ENCODE results near the gene TTC23L. TPM values are rescaled to one million over a fixed set of nuclear protein-coding genes. Genes with fewer than 3 reads are reported as not detected.

Gene TTC23L
- total and polyA plus RNA-seq, 2 experiments from 2014 or later = 2.2 to 2.3 TPM

DNA sequence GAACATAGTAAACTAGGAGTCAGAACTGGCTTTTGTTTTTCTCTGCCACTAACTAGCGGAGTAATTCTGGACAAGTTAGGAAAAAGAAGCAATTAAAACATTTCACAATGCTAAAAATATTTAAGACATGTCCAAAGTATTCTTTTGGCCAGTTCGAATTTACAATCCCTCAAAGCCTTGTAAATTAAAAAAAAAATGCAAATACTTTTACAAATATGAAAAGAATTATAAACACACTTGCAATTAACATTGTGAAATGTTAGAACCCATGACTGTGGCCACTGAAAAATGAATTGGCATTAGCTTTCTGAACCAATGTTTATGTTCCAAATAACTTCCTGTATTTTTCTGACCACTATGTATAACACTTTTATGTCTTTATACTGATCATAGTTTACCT is 74.1 kb downstream of the TTC23L start (continued):
- TF ChIP-seq CREB1 (CRISPR knock-in tag; IDR thresholded peaks at IDR 0.05; ENCODE audit: low read depth) = no peak

DNA sequence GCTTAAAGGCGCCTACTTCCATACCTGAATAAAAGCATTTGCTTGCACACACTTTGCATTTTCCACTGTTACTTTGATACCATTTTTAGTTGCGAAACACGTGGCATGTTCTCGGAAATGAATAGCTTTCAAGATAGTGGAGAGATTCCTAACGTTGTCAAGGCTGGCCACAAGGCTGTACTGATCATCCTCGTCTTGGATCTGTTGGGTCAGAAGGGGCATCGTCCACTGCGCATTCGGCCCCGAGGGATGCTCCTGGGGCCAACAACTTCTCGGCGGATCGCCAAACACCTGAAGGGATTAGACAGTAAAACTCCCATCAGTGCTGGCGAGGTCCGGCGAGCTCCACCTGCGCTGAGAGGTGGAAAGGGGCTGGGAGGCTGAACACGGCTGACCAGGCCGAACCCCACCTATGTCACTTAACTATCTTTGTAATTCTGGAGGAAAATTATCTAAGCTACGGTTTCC is 75.7 kb downstream of the TTC23L start:
- Histone ChIP-seq H3K27me3 (ENCODE audit: insufficient read depth) (no peaks in the 10 kb centered on the region), H3K79me2 (replicated peaks; ENCODE audit: insufficient read depth) (peaks cover 82% of the 10 kb centered on the region), H3K4me2 (peak overlapping the region; percentile 81), H3K4me3 (peak overlapping the region; percentile 93), H2AFZ (peak overlapping the region; percentile 60; the same call in 1 of the 2 replicates), H4K20me1 (replicated peaks; ENCODE audit: insufficient read depth) (peaks cover 22% of the 10 kb centered on the region), H3F3A (replicated peaks; ENCODE audit: low read depth) (0 out of 2 replicates have a peak, but pooled peaks cover 10% of the 10 kb centered on the region), H3K4me1 (ENCODE audit: insufficient read depth) (peaks cover 21% of the 10 kb centered on the region), H3K27ac (ENCODE audit: low read depth) (peak overlapping the region; percentile 91), H3K9me2 (ENCODE audit: insufficient read depth) (no peaks in the 10 kb centered on the region), H3K36me3 (ENCODE audit: insufficient read depth) (peaks cover 42% of the 10 kb centered on the region)
- Mint-ChIP-seq H3K9me3 (no peaks in the 10 kb centered on the region), H3K36me3 (ENCODE audit: low read depth) (peaks cover 56% of the 10 kb centered on the region), H3K27ac (no peak overlapping the region), H3K4me1 (peaks cover 22% of the 10 kb centered on the region), H3K4me3 (no peak overlapping the region), H3K27me3 (ENCODE audit: insufficient read depth, low read depth, poor library complexity) (peaks cover 2% of the 10 kb centered on the region)
- TF ChIP-seq, protein P1, sequence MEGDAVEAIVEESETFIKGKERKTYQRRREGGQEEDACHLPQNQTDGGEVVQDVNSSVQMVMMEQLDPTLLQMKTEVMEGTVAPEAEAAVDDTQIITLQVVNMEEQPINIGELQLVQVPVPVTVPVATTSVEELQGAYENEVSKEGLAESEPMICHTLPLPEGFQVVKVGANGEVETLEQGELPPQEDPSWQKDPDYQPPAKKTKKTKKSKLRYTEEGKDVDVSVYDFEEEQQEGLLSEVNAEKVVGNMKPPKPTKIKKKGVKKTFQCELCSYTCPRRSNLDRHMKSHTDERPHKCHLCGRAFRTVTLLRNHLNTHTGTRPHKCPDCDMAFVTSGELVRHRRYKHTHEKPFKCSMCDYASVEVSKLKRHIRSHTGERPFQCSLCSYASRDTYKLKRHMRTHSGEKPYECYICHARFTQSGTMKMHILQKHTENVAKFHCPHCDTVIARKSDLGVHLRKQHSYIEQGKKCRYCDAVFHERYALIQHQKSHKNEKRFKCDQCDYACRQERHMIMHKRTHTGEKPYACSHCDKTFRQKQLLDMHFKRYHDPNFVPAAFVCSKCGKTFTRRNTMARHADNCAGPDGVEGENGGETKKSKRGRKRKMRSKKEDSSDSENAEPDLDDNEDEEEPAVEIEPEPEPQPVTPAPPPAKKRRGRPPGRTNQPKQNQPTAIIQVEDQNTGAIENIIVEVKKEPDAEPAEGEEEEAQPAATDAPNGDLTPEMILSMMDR (conservative IDR thresholded peaks at IDR 0.05; ENCODE audit: low read depth in 2 of 2) = no peak
- no peak for TF ChIP-seq ETS1 (IDR thresholded peaks at IDR 0.05)
- no peak for TF ChIP-seq CREB1 (CRISPR knock-in tag; IDR thresholded peaks at IDR 0.05; ENCODE audit: low read depth)
- TF ChIP-seq EZH2 (IDR thresholded peaks at IDR 0.05; ENCODE audit: low read depth, unreplicated experiment) = no peak
- no peak for TF ChIP-seq ZNF114 (CRISPR knock-in tag; IDR thresholded peaks at IDR 0.05)
- no peak for TF ChIP-seq ZNF331 (CRISPR knock-in tag; IDR thresholded peaks at IDR 0.05; ENCODE audit: low read depth)
- no peak for TF ChIP-seq STAT1 (IDR thresholded peaks at IDR 0.05; ENCODE audit: unreplicated experiment)
- TF ChIP-seq POLR2AphosphoS5 (IDR thresholded peaks at IDR 0.05; ENCODE audit: low read depth) = no peak
- no peak for TF ChIP-seq REST (IDR thresholded peaks at IDR 0.05; ENCODE audit: unreplicated experiment)
- TF ChIP-seq, protein P2, sequence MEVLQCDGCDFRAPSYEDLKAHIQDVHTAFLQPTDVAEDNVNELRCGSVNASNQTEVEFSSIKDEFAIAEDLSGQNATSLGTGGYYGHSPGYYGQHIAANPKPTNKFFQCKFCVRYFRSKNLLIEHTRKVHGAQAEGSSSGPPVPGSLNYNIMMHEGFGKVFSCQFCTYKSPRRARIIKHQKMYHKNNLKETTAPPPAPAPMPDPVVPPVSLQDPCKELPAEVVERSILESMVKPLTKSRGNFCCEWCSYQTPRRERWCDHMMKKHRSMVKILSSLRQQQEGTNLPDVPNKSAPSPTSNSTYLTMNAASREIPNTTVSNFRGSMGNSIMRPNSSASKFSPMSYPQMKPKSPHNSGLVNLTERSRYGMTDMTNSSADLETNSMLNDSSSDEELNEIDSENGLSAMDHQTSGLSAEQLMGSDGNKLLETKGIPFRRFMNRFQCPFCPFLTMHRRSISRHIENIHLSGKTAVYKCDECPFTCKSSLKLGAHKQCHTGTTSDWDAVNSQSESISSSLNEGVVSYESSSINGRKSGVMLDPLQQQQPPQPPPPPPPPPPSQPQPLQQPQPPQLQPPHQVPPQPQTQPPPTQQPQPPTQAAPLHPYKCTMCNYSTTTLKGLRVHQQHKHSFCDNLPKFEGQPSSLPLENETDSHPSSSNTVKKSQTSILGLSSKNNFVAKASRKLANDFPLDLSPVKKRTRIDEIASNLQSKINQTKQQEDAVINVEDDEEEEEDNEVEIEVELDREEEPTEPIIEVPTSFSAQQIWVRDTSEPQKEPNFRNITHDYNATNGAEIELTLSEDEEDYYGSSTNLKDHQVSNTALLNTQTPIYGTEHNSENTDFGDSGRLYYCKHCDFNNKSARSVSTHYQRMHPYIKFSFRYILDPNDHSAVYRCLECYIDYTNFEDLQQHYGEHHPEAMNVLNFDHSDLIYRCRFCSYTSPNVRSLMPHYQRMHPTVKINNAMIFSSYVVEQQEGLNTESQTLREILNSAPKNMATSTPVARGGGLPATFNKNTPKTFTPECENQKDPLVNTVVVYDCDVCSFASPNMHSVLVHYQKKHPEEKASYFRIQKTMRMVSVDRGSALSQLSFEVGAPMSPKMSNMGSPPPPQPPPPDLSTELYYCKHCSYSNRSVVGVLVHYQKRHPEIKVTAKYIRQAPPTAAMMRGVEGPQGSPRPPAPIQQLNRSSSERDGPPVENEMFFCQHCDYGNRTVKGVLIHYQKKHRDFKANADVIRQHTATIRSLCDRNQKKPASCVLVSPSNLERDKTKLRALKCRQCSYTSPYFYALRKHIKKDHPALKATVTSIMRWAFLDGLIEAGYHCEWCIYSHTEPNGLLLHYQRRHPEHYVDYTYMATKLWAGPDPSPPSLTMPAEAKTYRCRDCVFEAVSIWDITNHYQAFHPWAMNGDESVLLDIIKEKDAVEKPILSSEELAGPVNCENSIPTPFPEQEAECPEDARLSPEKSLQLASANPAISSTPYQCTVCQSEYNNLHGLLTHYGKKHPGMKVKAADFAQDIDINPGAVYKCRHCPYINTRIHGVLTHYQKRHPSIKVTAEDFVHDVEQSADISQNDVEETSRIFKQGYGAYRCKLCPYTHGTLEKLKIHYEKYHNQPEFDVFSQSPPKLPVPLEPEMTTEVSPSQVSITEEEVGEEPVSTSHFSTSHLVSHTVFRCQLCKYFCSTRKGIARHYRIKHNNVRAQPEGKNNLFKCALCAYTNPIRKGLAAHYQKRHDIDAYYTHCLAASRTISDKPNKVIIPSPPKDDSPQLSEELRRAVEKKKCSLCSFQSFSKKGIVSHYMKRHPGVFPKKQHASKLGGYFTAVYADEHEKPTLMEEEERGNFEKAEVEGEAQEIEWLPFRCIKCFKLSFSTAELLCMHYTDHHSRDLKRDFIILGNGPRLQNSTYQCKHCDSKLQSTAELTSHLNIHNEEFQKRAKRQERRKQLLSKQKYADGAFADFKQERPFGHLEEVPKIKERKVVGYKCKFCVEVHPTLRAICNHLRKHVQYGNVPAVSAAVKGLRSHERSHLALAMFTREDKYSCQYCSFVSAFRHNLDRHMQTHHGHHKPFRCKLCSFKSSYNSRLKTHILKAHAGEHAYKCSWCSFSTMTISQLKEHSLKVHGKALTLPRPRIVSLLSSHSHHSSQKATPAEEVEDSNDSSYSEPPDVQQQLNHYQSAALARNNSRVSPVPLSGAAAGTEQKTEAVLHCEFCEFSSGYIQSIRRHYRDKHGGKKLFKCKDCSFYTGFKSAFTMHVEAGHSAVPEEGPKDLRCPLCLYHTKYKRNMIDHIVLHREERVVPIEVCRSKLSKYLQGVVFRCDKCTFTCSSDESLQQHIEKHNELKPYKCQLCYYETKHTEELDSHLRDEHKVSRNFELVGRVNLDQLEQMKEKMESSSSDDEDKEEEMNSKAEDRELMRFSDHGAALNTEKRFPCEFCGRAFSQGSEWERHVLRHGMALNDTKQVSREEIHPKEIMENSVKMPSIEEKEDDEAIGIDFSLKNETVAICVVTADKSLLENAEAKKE (CRISPR knock-in tag; IDR thresholded peaks at IDR 0.05) = no peak
- no peak for TF ChIP-seq EZH2phosphoT487 (IDR thresholded peaks at IDR 0.05; ENCODE audit: unreplicated experiment)
- peak; percentile 52 for ATAC-seq
- peak; percentile 46 for DNase-seq (ENCODE audit: low spot score)
